Measurements from ENCODE around the gene GATAD2B.
"Not testable (repeated sequence)": the region's sequence is repeated elsewhere in the genome, so short reads cannot be mapped to it uniquely, and the experiment has no call there.

The GATAD2B gene

DNA sequence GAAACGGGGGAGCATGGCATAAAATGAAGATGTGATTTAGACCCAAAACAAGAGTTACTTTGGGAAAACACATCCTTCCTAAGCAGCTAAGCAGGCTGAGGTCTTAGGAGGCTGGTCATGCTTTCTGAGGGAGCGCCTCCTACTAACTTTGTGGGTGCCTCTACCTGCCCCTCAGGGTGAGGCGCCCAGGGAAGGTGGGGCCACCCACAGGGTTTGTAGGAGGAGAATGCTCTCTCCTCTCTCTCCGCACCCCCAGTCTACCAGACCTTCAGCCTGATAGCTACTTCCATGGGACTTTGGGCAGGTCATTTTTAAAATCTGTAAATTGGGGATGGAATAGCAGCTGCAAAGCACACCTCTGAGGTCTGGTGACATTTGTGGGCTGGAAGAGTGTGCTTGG, 123.8 kb downstream of the GATAD2B start:
- in situ Hi-C loops (cut with MboI; ENCODE audit: low sequenced_read_pairs), result no loop called here

DNA sequence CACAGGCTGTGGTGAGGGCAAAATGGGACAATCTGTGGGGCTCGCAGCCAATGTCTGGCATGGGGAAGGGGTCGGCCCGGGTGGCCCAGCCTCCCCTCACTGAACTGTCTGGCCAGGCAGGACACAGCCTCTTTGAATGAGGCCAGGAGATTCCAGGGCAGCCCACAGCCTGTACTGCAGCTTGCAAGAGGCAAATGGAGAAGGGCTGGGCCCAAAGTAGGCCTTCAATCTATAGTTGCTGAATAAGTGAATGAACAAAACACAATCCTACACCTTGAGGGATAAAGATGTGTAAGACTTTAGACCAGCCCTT, 124.3 kb downstream of the GATAD2B start:
- in situ Hi-C loops (cut with MboI; ENCODE audit: low sequenced_read_pairs), result no loop called here

DNA sequence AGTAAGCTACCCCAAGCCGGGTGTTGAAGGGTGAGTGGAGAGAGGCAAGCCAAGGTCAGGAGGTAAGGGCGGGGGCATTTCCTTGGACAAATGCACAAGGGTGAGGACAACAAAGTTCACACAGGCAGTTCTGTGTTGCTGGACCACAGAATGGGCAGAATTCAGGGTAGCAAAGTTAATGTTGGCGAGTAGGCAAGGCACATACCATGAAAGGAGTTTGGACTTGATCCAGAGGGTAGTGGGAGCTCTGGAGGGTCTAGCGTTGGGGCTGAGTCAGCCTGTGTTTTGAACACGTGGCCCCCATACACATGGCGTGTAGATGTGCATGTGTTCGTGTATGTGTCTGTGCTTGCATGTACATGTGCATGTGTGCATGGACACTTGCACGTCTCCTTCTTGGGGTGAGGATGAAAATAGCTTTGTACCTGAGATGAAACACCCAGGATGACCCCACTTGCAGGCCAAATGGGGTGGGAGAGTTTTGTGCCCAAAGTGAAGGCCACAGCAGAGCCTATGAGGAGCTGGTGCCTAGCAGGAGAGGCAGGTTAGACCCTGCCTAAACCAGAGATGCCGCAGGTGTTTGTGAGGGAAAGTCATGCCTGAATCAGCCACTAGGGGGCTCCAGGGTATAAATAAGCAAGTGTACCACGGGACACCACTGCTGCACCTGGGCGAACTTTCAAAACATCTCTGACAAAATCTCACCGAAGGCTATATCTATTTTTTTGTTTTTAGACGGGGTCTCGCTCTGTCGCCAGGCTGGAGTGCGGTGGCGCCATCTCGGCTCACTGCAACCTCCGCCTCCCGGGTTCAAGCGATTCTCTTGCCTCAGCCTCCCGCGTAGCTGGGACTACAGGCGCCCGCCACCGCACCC, 125.7 kb downstream of the GATAD2B start:
- in situ Hi-C loops (cut with MboI; ENCODE audit: low sequenced_read_pairs), result no loop called here

DNA sequence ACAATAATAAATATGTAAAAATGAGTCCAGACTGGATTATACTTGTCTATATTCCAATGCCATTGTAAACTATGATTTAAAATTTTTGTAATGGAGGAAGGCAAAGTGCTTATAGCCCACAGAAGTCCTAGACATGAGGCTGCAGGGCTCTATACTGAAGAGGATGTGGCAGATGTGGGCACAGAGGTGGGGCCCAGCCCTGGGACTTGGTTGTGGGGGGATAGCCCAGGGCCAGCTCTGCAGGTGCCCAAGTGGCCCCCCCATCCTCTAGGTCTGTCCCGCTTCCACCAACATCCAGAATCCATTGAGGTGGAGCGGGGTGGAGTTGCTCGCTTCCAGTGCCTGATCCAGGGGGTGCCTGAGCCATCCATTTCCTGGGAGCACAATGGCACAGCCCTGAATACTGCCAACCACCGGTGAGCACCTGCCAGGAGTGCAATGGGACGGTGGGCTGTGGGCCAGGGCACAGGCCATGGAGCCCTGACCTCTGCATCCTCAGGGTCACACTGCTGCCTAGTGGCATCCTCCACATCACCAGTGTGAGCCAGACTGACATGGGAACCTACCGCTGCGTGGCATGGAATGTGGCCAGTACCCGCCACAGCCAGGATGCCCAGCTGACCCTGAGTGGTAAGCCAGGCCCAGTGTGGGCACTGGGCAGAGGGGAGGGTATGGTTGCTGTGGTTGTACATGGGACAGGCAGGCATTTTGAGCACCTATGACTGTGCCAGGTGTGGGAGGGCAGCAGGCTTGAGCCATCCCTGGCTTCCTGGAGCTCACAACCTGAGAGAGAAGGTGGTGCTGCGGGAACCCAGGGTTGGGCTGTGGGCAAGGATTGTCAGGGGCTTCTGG, 126.6 kb downstream of the GATAD2B start:
- in situ Hi-C loops (cut with MboI; ENCODE audit: low sequenced_read_pairs), result no loop called here

DNA sequence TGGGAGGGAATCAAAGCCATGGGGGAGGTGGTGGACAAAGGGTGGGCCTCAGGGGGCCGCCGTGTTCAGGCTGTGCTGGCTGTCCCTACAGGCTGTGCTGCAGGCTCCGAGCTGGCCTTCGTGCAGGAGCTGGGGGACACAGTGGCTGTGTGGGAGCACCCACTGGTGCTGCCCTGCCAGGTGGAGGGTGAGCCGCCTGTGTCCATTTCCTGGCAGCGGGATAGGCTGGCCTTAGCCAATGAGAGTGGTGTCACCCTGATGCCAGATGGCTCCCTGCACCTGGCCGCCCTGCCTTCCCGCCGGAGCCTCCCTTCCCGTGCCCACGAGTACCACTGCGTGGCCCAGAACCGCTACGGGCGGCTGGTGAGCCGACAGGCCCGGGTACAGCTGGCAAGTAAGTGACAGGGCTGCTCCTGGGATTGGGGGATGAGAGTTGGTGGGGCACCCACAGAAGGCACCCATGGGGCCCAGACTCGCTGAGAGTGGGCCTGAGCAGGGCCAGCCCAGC, 127.4 kb downstream of the GATAD2B start:
- in situ Hi-C loops (cut with MboI; ENCODE audit: low sequenced_read_pairs), result no loop called here

DNA sequence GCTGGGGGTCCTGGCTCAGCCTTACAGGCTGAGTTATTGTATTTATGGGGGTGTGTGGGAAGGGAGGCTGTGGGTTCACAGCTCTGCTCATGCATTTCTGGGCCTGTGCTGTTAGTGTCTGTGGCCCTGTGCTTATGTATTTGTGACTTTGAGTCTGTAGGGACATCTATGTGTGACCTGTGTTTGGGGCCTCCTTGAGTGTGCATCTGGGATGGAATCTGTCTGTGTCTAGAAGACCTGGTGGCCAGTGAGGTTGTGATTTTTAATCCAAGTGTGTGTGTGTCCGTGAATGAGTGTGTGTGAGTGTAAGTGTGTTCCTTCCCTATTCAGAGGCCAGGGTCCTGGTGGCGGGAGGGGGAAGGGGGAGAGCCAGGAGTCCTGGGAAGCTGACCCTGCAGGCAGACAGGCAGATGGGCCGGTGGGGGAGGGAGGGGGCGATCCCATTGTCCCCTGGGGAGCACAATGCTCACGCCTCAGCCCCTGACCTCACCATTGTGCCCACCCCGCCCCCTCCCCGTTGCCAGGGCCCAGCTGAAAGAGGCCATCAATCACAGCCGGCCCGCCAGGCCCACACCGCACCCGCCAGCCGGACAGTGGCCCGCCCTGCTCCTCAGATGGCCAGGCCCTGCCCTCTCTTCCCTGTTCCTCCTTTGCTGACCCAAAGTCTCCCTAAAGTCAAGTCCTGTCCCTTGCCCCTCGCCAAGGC, 128.0 kb downstream of the GATAD2B start:
- in situ Hi-C loops (cut with MboI; ENCODE audit: low sequenced_read_pairs), result no loop called here

DNA sequence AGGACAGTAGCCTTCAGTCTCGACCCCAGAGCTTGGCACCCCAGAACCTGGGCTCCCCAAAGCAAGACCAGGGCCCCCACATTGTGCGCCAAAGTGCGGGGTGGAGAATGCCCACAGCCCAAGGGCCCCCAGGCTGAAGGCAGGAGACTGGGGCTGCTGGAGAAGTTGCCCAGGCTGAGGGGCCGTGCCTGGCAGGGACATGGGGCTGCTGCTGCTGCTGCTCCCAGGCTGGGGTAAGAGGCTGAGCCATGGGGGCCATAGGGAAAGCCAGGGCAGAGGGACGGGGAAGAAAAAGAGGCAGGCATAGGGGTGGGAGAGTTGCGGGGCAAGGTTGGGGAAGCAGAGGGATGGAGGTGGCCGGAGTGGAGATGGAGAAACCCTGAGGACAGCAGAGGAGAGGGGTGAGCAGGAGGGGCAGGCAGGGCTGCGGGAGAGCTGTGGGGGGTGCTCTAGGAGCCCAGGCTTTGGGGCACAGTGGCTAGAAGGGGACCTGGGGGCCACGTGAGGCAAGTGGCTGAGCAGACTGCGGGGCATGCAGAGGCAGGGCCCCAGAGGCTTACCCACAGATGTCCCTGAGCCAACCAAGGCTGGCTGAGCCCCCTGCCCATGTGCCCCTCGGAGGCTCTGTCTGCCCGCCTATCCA, 128.7 kb downstream of the GATAD2B start:
- in situ Hi-C loops (cut with MboI; ENCODE audit: low sequenced_read_pairs), result no loop called here

DNA sequence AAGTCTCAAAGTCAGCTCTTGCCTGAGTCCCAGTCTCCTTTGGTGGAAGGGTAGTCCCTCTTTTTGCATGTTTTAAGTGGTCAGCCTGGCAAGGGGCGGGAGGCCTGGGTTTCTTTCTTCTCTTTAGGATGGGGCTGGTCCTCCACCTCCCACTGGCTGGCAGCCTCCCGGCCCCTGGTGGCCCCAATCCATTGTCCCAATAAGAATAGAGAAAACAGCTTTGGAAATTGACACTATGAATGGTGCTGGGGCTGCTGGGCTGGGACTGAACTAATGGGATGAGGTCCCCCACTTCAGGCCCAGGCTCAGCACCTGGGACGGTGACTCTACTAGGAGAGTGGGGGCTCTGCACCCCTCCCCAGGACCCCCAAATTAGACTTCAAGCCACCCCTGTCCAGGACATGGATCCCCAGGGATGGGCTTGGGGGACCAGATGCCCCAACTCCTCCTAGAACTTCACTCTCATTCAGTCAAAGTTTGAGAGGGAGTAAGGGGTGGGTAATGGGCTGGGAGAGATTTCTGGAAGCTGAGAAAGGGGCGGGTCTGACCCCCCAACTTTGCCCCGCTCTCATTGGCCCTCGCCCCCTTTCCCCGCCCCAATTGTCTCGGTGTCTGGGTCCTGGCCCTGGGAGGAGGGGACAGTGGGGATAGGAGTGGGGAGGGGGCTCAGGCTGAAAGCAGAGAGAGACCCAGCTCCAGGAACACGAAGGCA, 129.4 kb downstream of the GATAD2B start:
- in situ Hi-C loops (cut with MboI; ENCODE audit: low sequenced_read_pairs), result no loop called here

DNA sequence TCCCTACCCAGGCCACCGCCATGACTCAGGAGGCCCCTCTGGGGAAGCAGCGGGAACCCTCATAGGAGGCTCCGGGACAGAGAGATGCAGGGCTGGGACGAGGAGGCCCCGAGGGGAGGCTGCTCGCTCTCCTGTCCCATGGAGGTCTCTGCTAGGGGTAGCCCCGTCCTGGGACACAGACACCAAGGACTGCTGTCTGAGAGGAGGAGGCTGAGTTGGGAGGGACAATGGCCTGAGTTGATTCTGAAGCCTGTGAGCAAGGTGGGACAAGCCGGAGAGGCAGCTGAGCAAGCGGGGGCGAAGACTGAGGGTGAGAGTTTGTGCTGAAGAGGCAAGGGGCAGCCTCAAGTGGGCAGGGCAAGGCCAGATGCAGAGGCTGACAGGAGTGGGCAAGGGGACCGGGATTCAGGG, 130.1 kb downstream of the GATAD2B start:
- in situ Hi-C loops (cut with MboI; ENCODE audit: low sequenced_read_pairs), result no loop called here

DNA sequence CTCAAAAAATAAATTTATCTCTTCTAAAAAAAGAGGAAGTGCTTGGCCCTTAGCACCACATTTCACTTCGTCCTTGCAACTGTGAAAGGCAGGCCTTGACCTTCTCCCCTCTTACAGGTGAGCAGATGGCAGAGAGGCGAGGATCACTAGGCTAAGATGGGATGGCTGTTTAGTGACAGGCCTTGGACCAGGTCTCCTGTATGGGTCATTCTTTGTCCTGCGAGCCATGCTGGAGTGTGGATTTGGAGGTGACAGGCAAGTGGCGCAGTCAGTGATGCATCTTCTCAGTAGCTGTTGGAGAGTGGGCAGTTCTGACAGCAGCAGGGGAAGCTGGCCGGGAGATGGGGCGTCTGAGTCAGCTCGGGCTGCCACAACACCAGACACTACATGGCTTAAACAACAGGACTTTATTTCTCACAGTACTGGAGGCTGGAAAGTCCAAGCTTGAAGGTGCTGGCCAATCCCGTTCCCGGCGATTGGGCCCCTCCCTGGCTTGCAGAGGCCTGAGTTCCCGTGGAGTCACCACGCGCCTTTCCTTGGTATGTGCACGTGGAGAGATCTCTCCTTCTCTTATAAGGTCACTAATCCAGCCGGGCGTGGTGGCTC, 131.0 kb downstream of the GATAD2B start:
- in situ Hi-C loops (cut with MboI; ENCODE audit: low sequenced_read_pairs), result no loop called here

DNA sequence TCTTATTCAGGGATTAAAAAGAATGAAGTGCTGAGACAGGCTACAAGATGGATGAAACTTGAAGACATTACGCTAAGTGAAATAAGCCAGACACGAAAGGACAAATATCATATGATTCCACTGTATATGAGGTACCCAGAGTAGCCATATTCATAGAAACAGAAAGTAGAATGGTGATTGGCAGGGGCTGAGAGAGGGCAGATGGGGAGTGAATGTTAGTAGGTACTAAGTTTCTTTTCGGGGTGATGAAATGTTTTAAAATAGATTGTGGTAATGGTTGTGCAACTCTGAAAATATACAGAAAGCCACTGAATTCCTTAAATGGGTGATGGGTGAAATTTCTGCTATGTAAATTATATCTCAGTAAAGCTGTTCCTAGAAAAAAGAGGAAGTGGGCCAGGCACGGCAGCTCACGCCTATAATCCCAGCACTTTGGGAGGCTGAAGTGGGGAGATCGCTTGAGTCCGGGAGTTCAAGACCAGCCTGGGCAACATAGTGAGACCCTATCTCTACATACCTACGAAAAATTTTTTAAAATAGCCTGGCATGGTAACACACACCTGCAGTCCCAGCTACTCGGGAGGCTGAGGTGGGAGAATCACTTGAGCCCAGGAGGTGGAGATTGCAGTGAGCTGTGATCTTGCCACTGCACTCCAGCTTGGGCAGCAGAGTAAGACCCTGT, 131.7 kb downstream of the GATAD2B start:
- in situ Hi-C loops (cut with MboI; ENCODE audit: low sequenced_read_pairs), result no loop called here

DNA sequence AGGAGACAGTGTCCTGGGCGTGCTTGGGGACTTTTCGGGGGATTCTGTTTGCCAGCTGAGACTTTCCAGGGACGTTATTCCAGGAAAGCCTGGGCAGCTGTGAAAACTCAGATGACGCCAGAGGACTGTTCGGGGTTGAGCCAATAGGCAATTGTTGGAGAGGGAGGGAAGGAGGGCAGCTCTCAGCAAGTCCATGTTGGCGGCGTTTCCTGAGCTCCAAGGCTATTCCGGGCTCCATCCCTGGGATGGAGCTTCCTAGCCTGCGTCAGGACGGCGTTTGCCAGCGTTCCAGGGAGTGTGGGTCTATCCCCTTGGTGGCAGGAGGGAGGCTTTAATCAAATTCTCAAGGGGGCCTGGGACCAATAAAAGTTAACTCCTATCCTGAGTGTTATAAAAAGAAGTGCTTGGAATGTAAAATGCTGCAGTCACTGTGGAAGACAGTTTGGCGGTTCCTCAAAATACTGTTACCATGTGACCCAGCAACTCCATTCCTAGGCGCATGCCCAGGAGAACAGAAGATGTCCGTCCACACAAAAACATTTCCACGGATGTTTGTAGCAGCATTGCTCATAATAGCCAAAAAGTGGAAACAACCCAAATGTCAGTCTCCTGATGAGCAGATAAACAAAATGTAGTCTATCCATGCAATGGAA, 132.3 kb downstream of the GATAD2B start:
- in situ Hi-C loops (cut with MboI; ENCODE audit: low sequenced_read_pairs), result no loop called here

DNA sequence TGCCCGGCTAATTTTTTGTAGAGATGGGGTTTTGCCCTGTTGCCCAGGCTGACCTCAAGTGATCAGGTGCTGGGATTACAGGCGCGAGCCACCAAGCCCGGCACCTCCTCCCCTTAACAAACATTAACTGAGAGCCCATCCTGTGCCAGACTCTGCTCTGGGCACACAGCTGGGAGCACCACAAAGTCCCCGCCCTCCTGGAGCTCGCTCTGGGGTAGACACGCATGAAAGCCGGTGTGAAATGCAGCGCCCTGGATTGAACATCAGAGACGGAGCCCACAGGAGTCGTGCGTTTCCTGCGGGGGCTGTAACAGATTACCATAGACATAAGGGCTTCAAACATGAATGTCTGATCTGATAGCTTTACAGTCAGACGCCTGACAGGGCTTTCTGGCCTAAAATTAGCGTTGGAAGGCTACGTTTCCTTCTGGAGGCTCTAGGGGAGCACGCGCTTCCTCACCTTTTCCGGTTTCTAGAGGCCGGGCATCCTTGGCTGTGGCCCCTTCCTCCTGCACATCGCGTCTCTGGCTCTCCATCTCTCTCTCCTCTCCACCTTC, 133.2 kb downstream of the GATAD2B start:
- in situ Hi-C loops (cut with MboI; ENCODE audit: low sequenced_read_pairs), result no loop called here

DNA sequence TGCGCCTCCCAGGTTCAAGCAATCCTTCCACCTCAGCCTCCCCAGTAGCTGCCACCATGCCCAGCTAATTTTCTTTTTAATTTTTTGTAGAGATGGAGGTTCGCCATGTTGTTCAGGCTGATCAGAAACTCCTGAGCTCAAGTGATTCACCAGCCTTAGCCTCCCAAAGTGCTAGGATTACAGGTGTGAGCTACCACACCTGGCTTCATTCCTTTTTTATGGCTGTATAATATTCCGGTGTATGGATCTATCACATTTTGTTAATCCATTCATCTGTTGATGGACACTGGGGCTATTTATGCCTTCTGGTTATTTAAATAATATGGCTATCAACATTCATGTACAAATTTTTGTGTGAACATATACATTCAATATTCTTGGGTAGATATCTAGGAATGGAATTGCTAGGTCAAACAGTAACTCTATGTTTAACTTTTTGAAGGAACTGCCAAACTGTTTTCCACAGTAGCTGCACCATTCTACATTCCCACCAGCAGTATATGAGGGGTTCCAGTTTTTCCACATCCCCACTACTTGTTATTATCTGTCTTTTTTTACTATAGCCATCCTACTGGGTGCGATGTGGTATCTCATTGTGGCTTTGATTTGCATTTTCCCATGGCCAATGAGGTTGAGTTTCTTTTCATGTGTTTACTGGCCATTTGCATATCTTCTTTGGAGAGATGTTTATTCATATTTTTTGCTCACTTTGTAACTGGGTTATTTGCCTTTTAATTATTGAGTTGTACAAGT, 136.6 kb downstream of the GATAD2B start:
- in situ Hi-C loops (cut with MboI; ENCODE audit: low sequenced_read_pairs), result no loop called here

DNA sequence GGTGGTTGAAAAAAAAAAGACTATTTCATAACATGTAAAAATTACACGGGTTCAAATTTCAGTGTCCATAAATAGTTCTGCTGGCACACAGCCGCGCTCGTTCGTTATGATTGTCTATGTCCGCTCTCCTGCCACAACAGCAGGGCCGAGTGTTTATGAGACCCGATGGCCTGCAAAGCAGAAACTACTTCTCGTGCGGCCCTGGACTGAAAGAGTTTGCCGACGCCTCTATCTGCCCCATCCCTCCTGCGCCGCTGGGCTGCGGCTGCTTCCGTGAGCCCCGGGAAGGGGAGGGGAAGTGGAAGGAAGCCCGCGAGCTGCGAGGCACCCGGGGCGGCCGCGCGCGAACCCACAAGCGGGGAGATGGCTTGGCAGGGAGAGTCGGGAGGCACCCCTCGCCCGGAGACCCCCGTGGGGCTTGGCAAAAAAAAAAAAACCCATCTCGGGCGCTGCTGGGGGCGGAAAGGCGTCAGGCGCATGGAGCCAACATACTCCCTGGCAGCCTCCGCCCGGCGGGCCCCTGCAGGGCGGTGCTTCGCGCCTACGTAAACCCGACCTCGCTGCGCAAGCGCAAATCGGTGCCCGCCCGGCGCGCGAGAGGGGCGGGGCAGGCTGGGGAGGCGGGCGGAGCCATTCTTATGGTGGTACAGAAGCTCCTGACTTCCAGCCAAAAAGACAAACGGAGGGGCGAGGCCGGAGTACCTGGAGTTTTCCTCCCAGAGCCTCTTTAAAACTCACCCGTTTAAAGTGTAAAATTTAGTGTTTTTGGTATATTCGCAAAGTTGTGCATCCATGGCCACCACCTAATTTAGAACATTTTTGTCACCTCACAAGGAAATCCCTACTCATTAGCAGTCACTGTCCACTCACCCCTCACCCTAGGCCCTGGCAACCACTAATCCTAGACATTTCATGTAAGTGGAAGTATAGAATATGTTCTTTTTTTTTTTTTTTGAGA, 139.3 kb downstream of the GATAD2B start:
- in situ Hi-C loops (cut with MboI; ENCODE audit: low sequenced_read_pairs), result no loop called here

DNA sequence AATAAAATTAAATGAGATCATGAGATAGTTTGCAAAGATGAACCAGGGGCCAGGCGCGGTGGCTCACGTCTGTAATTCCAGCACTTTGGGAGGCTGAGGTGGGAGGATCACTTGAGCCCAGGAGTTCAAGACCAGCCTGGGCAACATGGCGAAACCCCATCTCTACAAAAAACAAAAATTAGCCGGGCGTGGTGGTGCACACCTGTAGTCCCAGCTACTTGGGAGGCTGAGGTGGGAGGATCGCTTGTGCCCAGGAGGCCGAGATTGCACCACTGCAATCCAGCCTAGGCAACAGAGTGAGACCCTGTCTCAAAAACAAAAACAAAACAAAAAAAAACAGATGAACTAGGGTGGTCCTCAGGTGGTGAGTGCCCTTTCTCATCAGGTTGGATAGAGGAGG, 140.1 kb downstream of the GATAD2B start:
- in situ Hi-C loops (cut with MboI; ENCODE audit: low sequenced_read_pairs), result not testable (repeated sequence)

DNA sequence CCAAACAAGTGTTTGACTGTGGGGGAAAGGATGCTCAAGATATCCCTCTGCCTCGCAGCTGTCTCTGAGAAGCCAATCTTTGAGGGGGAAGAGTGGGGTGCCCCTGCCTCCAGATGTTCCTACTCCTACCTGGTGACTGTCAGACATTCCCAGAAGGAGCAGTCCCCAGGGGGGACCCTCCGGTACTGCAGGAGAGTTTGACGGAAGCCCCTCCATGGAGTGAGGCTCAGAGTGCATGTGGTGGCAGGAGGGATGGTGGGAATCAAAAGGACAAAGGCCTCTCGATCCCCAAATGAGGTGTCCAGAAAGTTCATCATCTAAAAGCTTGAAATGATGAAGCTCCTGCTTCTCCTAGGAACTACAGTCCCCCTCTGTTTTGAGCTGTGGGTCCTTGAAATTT, 142.2 kb downstream of the GATAD2B start:
- in situ Hi-C loops (cut with MboI; ENCODE audit: low sequenced_read_pairs), result no loop called here
